SU-DHL-6 (cell line): ENCODE data around the gene IRF8.

Experiments
- H2AFZ ChIP-seq: fragments of 200-600 bp; sonication (generic); 2 replicates; pipeline ENCODE4 v1.6.1; 2014; ENCODE audit warnings: low read depth, mild to moderate bottlenecking, moderate library complexity, mixed read lengths, antibody characterized with exemption, low read length; ENCODE audit not compliant: severe bottlenecking
- H3F3A ChIP-seq: fragments of 200-600 bp; shearing (Covaris generic); 2 replicates; pipeline ENCODE4 v1.6.0; 2016; ENCODE audit warnings: antibody characterized with exemption, mild to moderate bottlenecking; ENCODE audit not compliant: insufficient read depth
- H3K27ac ChIP-seq: fragments of 200-600 bp; sonication (generic); 2 replicates; pipeline ENCODE4 v1.5.1; 2016; ENCODE audit warnings: low read depth, mild to moderate bottlenecking, low read length, moderate library complexity, mixed read lengths
- H3K27me3 ChIP-seq: fragments of 200-600 bp; sonication (generic), shearing (Covaris generic); 2 replicates; pipeline ENCODE4 v1.6.0; 2014; ENCODE audit warnings: mild to moderate bottlenecking, low read length
- H3K36me3 ChIP-seq: fragments of 200-600 bp; sonication (generic); 2 replicates; pipeline ENCODE4 v1.6.1; 2014; ENCODE audit warnings: mild to moderate bottlenecking, low read length, mixed read lengths
- H3K4me2 ChIP-seq: fragments of 300-600, 200-600 bp; shearing (Covaris generic), sonication (generic); 2 replicates; pipeline ENCODE4 v1.6.0; 2014; ENCODE audit warnings: low read length, low read depth, mild to moderate bottlenecking; ENCODE audit not compliant: poor library complexity, severe bottlenecking
- H3K4me3 ChIP-seq: fragments of 200-600 bp; sonication (generic); 2 replicates; pipeline ENCODE4 v1.5.1; 2014; ENCODE audit warnings: antibody characterized with exemption, low read length, mild to moderate bottlenecking, mixed read lengths; ENCODE audit not compliant: insufficient read depth, poor library complexity, severe bottlenecking
- H3K79me2 ChIP-seq: fragments of 200-600 bp; sonication (generic); 2 replicates; pipeline ENCODE4 v1.6.1; 2014; ENCODE audit warnings: mild to moderate bottlenecking, low read length, moderate library complexity; ENCODE audit not compliant: insufficient read depth
- H3K9ac ChIP-seq: fragments of 200-600 bp; sonication (generic); 2 replicates; pipeline ENCODE4 v1.7.0; 2014; ENCODE audit warnings: mild to moderate bottlenecking, low read length
- H3K9me2 ChIP-seq: fragments of 200-600 bp; sonication (generic); replicated peaks from 2 replicates; pipeline ENCODE4 v1.6.1; 2014; ENCODE audit warnings: low read length; ENCODE audit not compliant: insufficient read depth
- H3K9me3 ChIP-seq: fragments of 200-600 bp; sonication (generic); 2 replicates; pipeline ENCODE4 v1.6.1; 2014; ENCODE audit warnings: low read length, mixed read lengths; ENCODE audit not compliant: insufficient read depth
- H4K20me1 ChIP-seq: fragments of 200-600 bp; sonication (generic); 2 replicates; pipeline ENCODE4 v1.6.1; 2014; ENCODE audit warnings: low read depth, mild to moderate bottlenecking, antibody characterized with exemption, low read length, moderate library complexity, mixed read lengths
- CTCF ChIP-seq: fragments of 200-600 bp; sonication (generic); IDR thresholded peaks from one replicate; pipeline ENCODE4 v1.5.1; 2017; ENCODE audit warnings: antibody characterized with exemption, mild to moderate bottlenecking, low read length, moderate library complexity; ENCODE audit not compliant: insufficient read depth, poor library complexity, severe bottlenecking
- EZH2phosphoT487 ChIP-seq: fragments of 200-600 bp; sonication (generic), shearing (Covaris generic); conservative IDR thresholded peaks from 2 replicates; pipeline ENCODE4 v1.6.1; 2018; ENCODE audit warnings: mild to moderate bottlenecking, antibody characterized with exemption, low read length, moderate library complexity, mixed read lengths

The IRF8 gene

GRCh38 chr16:85944572-85945423 is 45.8 kb downstream of the IRF8 start:
- Histone ChIP-seq H3K79me2 (no peaks in the 10 kb centered on the region), H2AFZ (no peak overlapping the region), H3F3A (peaks cover 25% of the 10 kb centered on the region), H3K27ac (peak overlapping the region; percentile 77), H3K9me3 (no peaks in the 10 kb centered on the region), H3K27me3 (no peaks in the 10 kb centered on the region), H3K9ac (peak overlapping the region; percentile 38), H4K20me1 (no peaks in the 10 kb centered on the region), H3K4me2 (peak overlapping the region; percentile 51), H3K4me3 (peak overlapping the region; percentile 28), H3K36me3 (no peaks in the 10 kb centered on the region), H3K9me2 (no peaks in the 10 kb centered on the region)
- TF ChIP-seq CTCF: no peak
- TF ChIP-seq EZH2phosphoT487: no peak

- Histone ChIP-seq H4K20me1 (no peaks in the 10 kb centered on the region), H3K4me3 (peak overlapping the region; percentile 28), H2AFZ (no peak overlapping the region), H3K36me3 (no peaks in the 10 kb centered on the region), H3K9me2 (no peaks in the 10 kb centered on the region), H3K27me3 (no peaks in the 10 kb centered on the region), H3K9ac (peak overlapping the region; percentile 38), H3K4me2 (peak overlapping the region; percentile 51), H3K79me2 (no peaks in the 10 kb centered on the region), H3F3A (peaks cover 28% of the 10 kb centered on the region), H3K27ac (peak overlapping the region; percentile 77), H3K9me3 (no peaks in the 10 kb centered on the region)
- TF ChIP-seq CTCF (no peak), EZH2phosphoT487 (no peak)
These were observed 46.4 kb downstream of the IRF8 start for GRCh38 chr16:85945424-85945751.

GRCh38 chr16:85946541-85947124 is 47.7 kb downstream of the IRF8 start:
- Histone ChIP-seq H3K27me3 (no peaks in the 10 kb centered on the region), H2AFZ (no peak overlapping the region), H3K4me3 (no peak overlapping the region), H3K27ac (peak overlapping the region; percentile 77), H3F3A (peaks cover 28% of the 10 kb centered on the region), H4K20me1 (no peaks in the 10 kb centered on the region), H3K36me3 (no peaks in the 10 kb centered on the region), H3K4me2 (peak overlapping the region; percentile 51), H3K9me2 (no peaks in the 10 kb centered on the region), H3K79me2 (no peaks in the 10 kb centered on the region), H3K9ac (peak overlapping the region; percentile 38), H3K9me3 (no peaks in the 10 kb centered on the region)
- TF ChIP-seq EZH2phosphoT487 (no peak), CTCF (no peak)
